ENCODE measurements around the gene FUT4.

The FUT4 gene

GRCh38 chr11:94557421-94557820 lies 13.7 kb downstream of the FUT4 start:
- Mint-ChIP-seq H3K4me1 (no peaks in the 10 kb centered on the region), H3K27me3 (ENCODE audit: low read depth) (no peaks in the 10 kb centered on the region), H3K9me3 (no peaks in the 10 kb centered on the region), H3K4me3 (no peak overlapping the region), H3K36me3 (ENCODE audit: low read depth) (no peaks in the 10 kb centered on the region), H3K27ac (no peak overlapping the region)
- no peak for TF ChIP-seq CTCF (IDR thresholded peaks at IDR 0.05; ENCODE audit: unreplicated experiment in 3 of 3)

- Mint-ChIP-seq H3K4me3 (no peak overlapping the region), H3K36me3 (ENCODE audit: low read depth) (no peaks in the 10 kb centered on the region), H3K27ac (no peak overlapping the region), H3K27me3 (ENCODE audit: low read depth) (no peaks in the 10 kb centered on the region), H3K4me1 (peaks cover 5% of the 10 kb centered on the region), H3K9me3 (no peaks in the 10 kb centered on the region)
- no peak for TF ChIP-seq CTCF (IDR thresholded peaks at IDR 0.05; ENCODE audit: unreplicated experiment in 3 of 3)
Observed at GRCh38 chr11:94557992-94558391, 14.3 kb downstream of the FUT4 start.

- Mint-ChIP-seq H3K27me3 (ENCODE audit: low read depth) (no peaks in the 10 kb centered on the region), H3K9me3 (no peaks in the 10 kb centered on the region), H3K4me1 (peaks cover 5% of the 10 kb centered on the region), H3K27ac (no peak overlapping the region), H3K36me3 (ENCODE audit: low read depth) (no peaks in the 10 kb centered on the region), H3K4me3 (no peak overlapping the region)
- no peak for TF ChIP-seq CTCF (IDR thresholded peaks at IDR 0.05; ENCODE audit: unreplicated experiment in 3 of 3)
Observed at GRCh38 chr11:94558468-94558867, 14.7 kb downstream of the FUT4 start.

GRCh38 chr11:94558932-94559331 lies 15.2 kb downstream of the FUT4 start:
- H3K9me3 Mint-ChIP-seq: no peaks in the 10 kb centered on the region
- H3K4me3 Mint-ChIP-seq: no peak overlapping the region

GRCh38 chr11:94559361-94559760 lies 15.6 kb downstream of the FUT4 start:
- no peaks in the 10 kb centered on the region for H3K36me3 Mint-ChIP-seq (ENCODE audit: low read depth)
- H3K9me3 Mint-ChIP-seq: no peaks in the 10 kb centered on the region
- no peak for TF ChIP-seq CTCF (IDR thresholded peaks at IDR 0.05; ENCODE audit: unreplicated experiment in 3 of 3)
- no peak overlapping the region for H3K27ac Mint-ChIP-seq
- H3K27me3 Mint-ChIP-seq (ENCODE audit: low read depth): no peaks in the 10 kb centered on the region
- peaks cover 5% of the 10 kb centered on the region for H3K4me1 Mint-ChIP-seq
- H3K4me3 Mint-ChIP-seq: no peak overlapping the region

More at GRCh38 chr11:94558932-94559331, 15.2 kb downstream of the FUT4 start:
- Mint-ChIP-seq H3K4me1 (peaks cover 5% of the 10 kb centered on the region), H3K36me3 (ENCODE audit: low read depth) (no peaks in the 10 kb centered on the region), H3K27me3 (ENCODE audit: low read depth) (no peaks in the 10 kb centered on the region), H3K27ac (no peak overlapping the region)
- no peak for TF ChIP-seq CTCF (IDR thresholded peaks at IDR 0.05; ENCODE audit: unreplicated experiment in 3 of 3)

- no peak for TF ChIP-seq CTCF (IDR thresholded peaks at IDR 0.05; ENCODE audit: unreplicated experiment in 3 of 3)
- Mint-ChIP-seq H3K27me3 (ENCODE audit: low read depth) (no peaks in the 10 kb centered on the region), H3K9me3 (no peaks in the 10 kb centered on the region)
Observed at GRCh38 chr11:94560834-94561233, 17.1 kb downstream of the FUT4 start.

More at GRCh38 chr11:94560834-94561233, 17.1 kb downstream of the FUT4 start:
- no peak overlapping the region for H3K4me3 Mint-ChIP-seq
- peaks cover 5% of the 10 kb centered on the region for H3K4me1 Mint-ChIP-seq
- no peak overlapping the region for H3K27ac Mint-ChIP-seq
- H3K36me3 Mint-ChIP-seq (ENCODE audit: low read depth): no peaks in the 10 kb centered on the region
